HepG2 (cell line): Measurements from ENCODE around the gene QDPR. TPM values are rescaled to one million over a fixed set of nuclear protein-coding genes. Genes with fewer than 3 reads are reported as not detected.

Experiments
- ATM ChIP-seq: fragments of 450-650 bp; IDR thresholded peaks from 2 replicates; pipeline ENCODE4 v1.7.1; 2017; ENCODE audit warnings: mild to moderate bottlenecking, borderline replicate concordance
- DNMT1 ChIP-seq: sonication (generic); formaldehyde crosslinking; IDR thresholded peaks from 2 replicates; pipeline ENCODE4 v1.5.1; 2020; ENCODE audit warnings: mild to moderate bottlenecking, missing genetic modification reagents
- E2F2 ChIP-seq: sonication (generic); formaldehyde crosslinking; IDR thresholded peaks from 2 replicates; pipeline ENCODE4 v1.4.0; 2020; ENCODE audit warnings: missing genetic modification reagents, borderline replicate concordance
- HIC2 ChIP-seq: sonication (generic); formaldehyde crosslinking; IDR thresholded peaks from 2 replicates; pipeline ENCODE4 v1.9.0; 2022; ENCODE audit warnings: low read depth, missing genetic modification reagents
- KLF6 ChIP-seq: IDR thresholded peaks from 2 replicates; pipeline ENCODE4 v1.8.0; 2016; ENCODE audit warnings: missing biosample characterization, missing genetic modification reagents
- LBX2 ChIP-seq: sonication (generic); formaldehyde crosslinking; IDR thresholded peaks from 2 replicates; pipeline ENCODE4 v1.5.0; 2020; ENCODE audit warnings: missing genetic modification reagents, mild to moderate bottlenecking, borderline replicate concordance
- MEF2D ChIP-seq: sonication (generic); formaldehyde crosslinking; IDR thresholded peaks from 2 replicates; pipeline ENCODE4 v1.5.1; 2020; ENCODE audit warnings: mild to moderate bottlenecking, missing genetic modification reagents
- MTERF4 ChIP-seq: sonication (generic); formaldehyde crosslinking; IDR thresholded peaks from 2 replicates; pipeline ENCODE4 v1.8.0; 2023; ENCODE audit warnings: mild to moderate bottlenecking, missing genetic modification reagents
- MXD3 ChIP-seq: IDR thresholded peaks from 2 replicates; pipeline ENCODE4 v1.6.1; 2016; ENCODE audit warnings: mild to moderate bottlenecking, missing biosample characterization, missing genetic modification reagents
- POLR2AphosphoS5 ChIP-seq: IDR thresholded peaks from 2 replicates; pipeline ENCODE4 v1.6.1; 2012; ENCODE audit warnings: low read depth, low read length
- ZBTB37 ChIP-seq: sonication (generic); formaldehyde crosslinking; IDR thresholded peaks from 2 replicates; pipeline ENCODE4 v1.4.0; 2020; ENCODE audit warnings: mild to moderate bottlenecking, missing genetic modification reagents
- ZNF382 ChIP-seq: sonication (generic); formaldehyde crosslinking; IDR thresholded peaks from 2 replicates; pipeline ENCODE4 v1.5.0; 2020; ENCODE audit warnings: missing genetic modification reagents, mild to moderate bottlenecking, borderline replicate concordance
- ZNF530 ChIP-seq: sonication (generic); formaldehyde crosslinking; IDR thresholded peaks from 2 replicates; pipeline ENCODE4 v1.5.0; 2020; ENCODE audit warnings: low read depth, mild to moderate bottlenecking, missing genetic modification reagents
- ZNF557 ChIP-seq: sonication (generic); formaldehyde crosslinking; IDR thresholded peaks from 2 replicates; pipeline ENCODE4 v1.4.0; 2020; ENCODE audit warnings: missing genetic modification reagents
- ZNF646 ChIP-seq: sonication (generic); formaldehyde crosslinking; IDR thresholded peaks from 2 replicates; pipeline ENCODE4 v1.9.0; 2021; ENCODE audit warnings: mild to moderate bottlenecking, missing genetic modification reagents
- ZNF781 ChIP-seq: sonication (generic); formaldehyde crosslinking; IDR thresholded peaks from 2 replicates; pipeline ENCODE4 v1.5.1; 2020; ENCODE audit warnings: borderline replicate concordance, mild to moderate bottlenecking, missing genetic modification reagents; ENCODE audit errors: not compliant biosample characterization
- polyA plus RNA-seq, 8 experiments: library from polyadenylated mRNA; depleted of rRNA in 3 of 8; stranded (reverse) in 7 of 8; unstranded in 1 of 8; fragments of >200 nt; fragmentation: Illumina TruSeq in 4 of 8; extraction: Trizol in 4 of 8; gene quantifications; 2 replicates each; pipeline versions ENCODE4 v1.2.1 to v1.2.3, GENCODE V29; 2011 to 2016; ENCODE audit warnings: low read depth in 4 of 8, missing spikeins in 1 of 8, mixed read lengths in 1 of 8; ENCODE audit not compliant: insufficient read depth in 1 of 8
- total RNA-seq, 5 experiments: library from RNA; depleted of rRNA; stranded (reverse); fragments of >200 nt; fragmentation: Illumina TruSeq; extraction: Trizol; gene quantifications; 2 replicates each; pipeline ENCODE4 v1.2.3, GENCODE V29; 2016; ENCODE audit warnings: low read depth in 1 of 5

Gene QDPR
- total and polyA plus RNA-seq, 2 of the 13 experiments (the other 11 are each of a cell fraction or from before 2014, with no cell fraction given), result 9.9 to 95.5 TPM

- TF ChIP-seq DNMT1, result no peak
- no peak for TF ChIP-seq ZNF646 (CRISPR knock-in tag)
- TF ChIP-seq MTERF4 (CRISPR knock-in tag), result 0 out of 2 replicates have a peak, but pooled peaks have one; percentile 29
- TF ChIP-seq ZNF557 (CRISPR knock-in tag), result no peak
- TF ChIP-seq ZNF382 (CRISPR knock-in tag), result no peak
- TF ChIP-seq KLF6, result no peak; the same call in 1 of the 2 replicates
- no peak for TF ChIP-seq MXD3 (CRISPR knock-in tag)
- no peak for TF ChIP-seq POLR2AphosphoS5
- no peak for TF ChIP-seq MEF2D (CRISPR knock-in tag)
- TF ChIP-seq ATM, result no peak
- TF ChIP-seq ZBTB37 (CRISPR knock-in tag), result no peak
- no peak for TF ChIP-seq ZNF781 (CRISPR knock-in tag)
- no peak for TF ChIP-seq E2F2 (CRISPR knock-in tag)
- TF ChIP-seq ZNF530 (CRISPR knock-in tag), result no peak
- no peak for TF ChIP-seq LBX2 (CRISPR knock-in tag)
- peak; percentile 79 for TF ChIP-seq HIC2 (CRISPR knock-in tag)
Measured at GRCh38 chr4:17490575-17491059, 21.3 kb downstream of the QDPR start (continued).
